ENCODE data around the gene SDS. TPM values are rescaled to one million over a fixed set of nuclear protein-coding genes. Genes with fewer than 3 reads are reported as not detected.

Gene SDS
- total and polyA plus RNA-seq, 2 of the 8 experiments (the other 6 are each of a cell fraction or from before 2014, with no cell fraction given): 0.21 TPM; not detected in 1

DNA sequence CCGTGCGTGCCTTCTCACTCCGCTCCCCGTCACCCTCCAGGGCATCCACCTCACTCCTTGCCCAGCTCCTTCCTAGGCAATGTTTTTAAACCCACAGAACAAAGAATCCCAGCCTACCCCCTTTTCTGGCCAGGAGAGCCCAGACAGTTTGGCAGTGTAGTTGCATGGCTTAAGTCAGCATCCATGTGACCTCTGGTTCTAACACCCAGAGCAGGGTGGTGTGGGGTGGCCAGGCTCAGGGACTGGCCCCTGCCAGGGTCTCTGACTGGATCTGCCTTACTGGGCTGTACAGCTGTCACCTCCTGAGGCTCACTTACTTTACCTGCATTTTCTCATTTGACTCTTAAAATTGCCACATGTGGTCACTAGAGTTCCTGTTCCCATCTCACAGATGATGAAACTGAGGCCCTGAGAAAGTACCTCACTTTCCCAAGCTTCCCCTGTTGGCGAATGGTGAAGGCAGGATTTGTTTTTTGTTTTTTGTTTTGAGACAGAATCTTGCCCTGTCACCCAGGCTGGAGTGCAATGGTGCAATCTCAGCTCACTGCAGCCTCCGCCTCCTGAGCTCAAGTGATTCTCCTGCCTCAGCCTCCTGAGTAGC is 18.3 kb downstream of the SDS start (continued):
- no peak for TF ChIP-seq NANOG (IDR thresholded peaks at IDR 0.05; ENCODE audit: insufficient read depth, low read depth, low read length, poor library complexity, severe bottlenecking)
- no peak for TF ChIP-seq HDAC2 (IDR thresholded peaks at IDR 0.05; ENCODE audit: borderline replicate concordance in 1 of 2, low read depth in 2 of 2, low read length in 2 of 2)
- no peak for TF ChIP-seq JUN (IDR thresholded peaks at IDR 0.05; ENCODE audit: low read depth, low read length)
- TF ChIP-seq TCF12 (IDR thresholded peaks at IDR 0.05; ENCODE audit: low read depth, low read length): no peak
- no peak for TF ChIP-seq CBX5 (IDR thresholded peaks at IDR 0.05; ENCODE audit: low read depth, low read length)
